Measurements from ENCODE around the gene GIMAP2.

Gene GIMAP2

GRCh38 chr7:150732786-150733481 lies 47.4 kb downstream of the GIMAP2 start:
- TF ChIP-seq CTCF (IDR thresholded peaks at IDR 0.05; ENCODE audit: low read depth, low read length, missing control alignments): no peak
- no peak overlapping the region for H3K4me3 ChIP-seq (ENCODE audit: low read depth, low read length)
- no peak for DNase-seq (ENCODE audit: low read depth)
- in situ Hi-C loops (cut with HindIII; ENCODE audit: low sequenced_read_pairs): no loop called here

GRCh38 chr7:150733482-150734095 lies 48.1 kb downstream of the GIMAP2 start:
- H3K4me3 ChIP-seq (ENCODE audit: low read depth, low read length): no peak overlapping the region
- in situ Hi-C loops (cut with HindIII; ENCODE audit: low sequenced_read_pairs): no loop called here
- DNase-seq (ENCODE audit: low read depth): no peak
- no peak for TF ChIP-seq CTCF (IDR thresholded peaks at IDR 0.05; ENCODE audit: low read depth, low read length, missing control alignments)

- TF ChIP-seq CTCF (IDR thresholded peaks at IDR 0.05; ENCODE audit: low read depth, low read length, missing control alignments): no peak
- in situ Hi-C loops (cut with HindIII; ENCODE audit: low sequenced_read_pairs): no loop called here
- H3K4me3 ChIP-seq (ENCODE audit: low read depth, low read length): no peak overlapping the region
- DNase-seq (ENCODE audit: low read depth): no peak
Measured at GRCh38 chr7:150734254-150734653, 48.7 kb downstream of the GIMAP2 start.

- no peak overlapping the region for H3K4me3 ChIP-seq (ENCODE audit: low read depth, low read length)
- no peak for DNase-seq (ENCODE audit: low read depth)
- TF ChIP-seq CTCF (IDR thresholded peaks at IDR 0.05; ENCODE audit: low read depth, low read length, missing control alignments): no peak
- in situ Hi-C loops (cut with HindIII; ENCODE audit: low sequenced_read_pairs): no loop called here
Measured at GRCh38 chr7:150735596-150736358, 50.3 kb downstream of the GIMAP2 start.

- H3K4me3 ChIP-seq (ENCODE audit: low read depth, low read length): no peak overlapping the region
- in situ Hi-C loops (cut with HindIII; ENCODE audit: low sequenced_read_pairs): no loop called here
- TF ChIP-seq CTCF (IDR thresholded peaks at IDR 0.05; ENCODE audit: low read depth, low read length, missing control alignments): no peak
- no peak for DNase-seq (ENCODE audit: low read depth)
Measured at GRCh38 chr7:150736864-150737263, 51.4 kb downstream of the GIMAP2 start.

- DNase-seq (ENCODE audit: low read depth): no peak
- in situ Hi-C loops (cut with HindIII; ENCODE audit: low sequenced_read_pairs): no loop called here
- TF ChIP-seq CTCF (IDR thresholded peaks at IDR 0.05; ENCODE audit: low read depth, low read length, missing control alignments): no peak
- H3K4me3 ChIP-seq (ENCODE audit: low read depth, low read length): no peak within 1 kb of the TSS
Measured at GRCh38 chr7:150737265-150738055, 52.0 kb downstream of the GIMAP2 start, which contains the start of gene GIMAP5. Gene GIMAP5 (plus strand): TSS chr7:150737418. CDS start chr7:150740885, 3,467 bp downstream.

Measured in astrocyte of the cerebellum (primary cell).